K562 (cell line): ENCODE data around the gene SERPINB2. TPM values are rescaled to one million over a fixed set of nuclear protein-coding genes. Genes with fewer than 3 reads are reported as not detected.

Experiments used
- ATAC-seq: fragments of 200-7000 bp; cut with Tn5 transposase; 3 replicates; pipeline ENCODE4 v1.9.1; 2020; ENCODE audit warnings: moderate library complexity
- BruUV-seq: library from RNA; stranded (reverse); fragments of 400-500 nt; replicated peaks from 2 replicates; lab custom pipeline; 2021; lab: Mats Ljungman, UMichigan
- CTCF ChIA-PET: fragments of 300-600 bp; formaldehyde crosslinking; extraction: SDS; loops from one replicate; lab custom pipeline; 2021; ENCODE audit warnings: low intra/inter-chr PET ratio; lab: Yijun Ruan, JAX
- POLR2A ChIA-PET: fragments of 300-600, 350-650 bp; sonication (Branson Sonifier 250); formaldehyde crosslinking; extraction: SDS; loops from one replicate; lab custom pipeline; 2021; ENCODE audit warnings: antibody characterized with exemption, inconsistent platforms; lab: Yijun Ruan, JAX
- DNase-seq, 4 experiments: peaks; one replicate each; pipeline versions ENCODE4 v3.0.0 to v3.0.0-alpha.2; 2011 to 2018; ENCODE audit warnings: low spot score in 3 of 4, mixed read lengths in 3 of 4; ENCODE audit errors: extremely low read depth in 1 of 4
- FAIRE-seq: peaks from 2 replicates; lab custom pipeline; 2011; peaks lifted over from hg19 to GRCh38; lab: Jason Lieb, UNC
- H2AFZ ChIP-seq: 2 replicates; pipeline ENCODE4 v1.6.0; 2011; ENCODE audit warnings: low read depth, low read length, control low read depth, inconsistent platforms
- H3K27ac ChIP-seq: fragments of 200-600 bp; 3 replicates; pipeline ENCODE4 v1.8.0; 2011; ENCODE audit warnings: low read depth, mild to moderate bottlenecking, control low read depth, inconsistent platforms, low read length, moderate library complexity, mixed read lengths; ENCODE audit errors: extremely low read depth
- H3K27me3 ChIP-seq, 2 experiments: fragments of 300-600 bp in 1 of 2; 2 replicates in 1 of 2; 3 replicates in 1 of 2; pipeline versions ENCODE4 v1.6.0 to v1.8.0; 2011; ENCODE audit warnings: inconsistent platforms in 2 of 2, low read length in 2 of 2, mild to moderate bottlenecking in 1 of 2, mixed read lengths in 1 of 2, moderate library complexity in 1 of 2; ENCODE audit not compliant: control insufficient read depth in 2 of 2, insufficient read depth in 2 of 2
- H3K36me3 ChIP-seq: fragments of 300-600 bp; 3 replicates; pipeline ENCODE4 v1.8.0; 2011; ENCODE audit warnings: mild to moderate bottlenecking, low read length, inconsistent platforms; ENCODE audit not compliant: control insufficient read depth, insufficient read depth
- H3K4me1 ChIP-seq, 2 experiments: fragments of 200-600 bp in 1 of 2; replicated peaks in 1 of 2; 2 replicates in 1 of 2; 3 replicates in 1 of 2; pipeline versions ENCODE4 v1.5.1 to v1.8.0; 2011; ENCODE audit warnings: inconsistent platforms in 2 of 2, low read length in 2 of 2, mild to moderate bottlenecking in 1 of 2, mixed read lengths in 1 of 2, moderate library complexity in 1 of 2; ENCODE audit not compliant: control insufficient read depth in 2 of 2, insufficient read depth in 2 of 2
- H3K4me2 ChIP-seq: 2 replicates; pipeline ENCODE4 v1.6.1; 2011; ENCODE audit warnings: low read length, control low read depth, inconsistent platforms, mixed read lengths; ENCODE audit not compliant: insufficient read depth
- H3K4me3 ChIP-seq: fragments of 200-600 bp; sonication (generic), shearing (Covaris generic); 2 replicates; pipeline ENCODE4 v1.5.1; 2016; ENCODE audit warnings: control low read depth, inconsistent platforms
- H3K79me2 ChIP-seq: fragments of 200-600 bp; 3 replicates; pipeline ENCODE4 v1.8.0; 2011; ENCODE audit warnings: low read length, inconsistent platforms; ENCODE audit not compliant: control insufficient read depth, insufficient read depth
- H3K9ac ChIP-seq, 2 experiments: 2 replicates each; pipeline versions ENCODE4 v1.6.0 to v1.6.1; 2011; ENCODE audit warnings: low read depth in 2 of 2, low read length in 2 of 2, control low read depth in 1 of 2, inconsistent platforms in 1 of 2, mild to moderate bottlenecking in 1 of 2, mixed read lengths in 1 of 2; ENCODE audit not compliant: insufficient read depth in 1 of 2
- H3K9me1 ChIP-seq: one replicate; pipeline ENCODE4 v1.6.0; 2011; ENCODE audit warnings: inconsistent platforms, mild to moderate bottlenecking, low read length, moderate library complexity; ENCODE audit not compliant: control insufficient read depth, insufficient read depth
- H3K9me3 ChIP-seq: replicated peaks from 2 replicates; pipeline ENCODE4 v1.5.1; 2011; ENCODE audit warnings: low read depth, low read length, inconsistent platforms; ENCODE audit not compliant: control insufficient read depth, insufficient read depth
- H4K20me1 ChIP-seq: replicated peaks from 2 replicates; pipeline ENCODE4 v1.6.1; 2011; ENCODE audit warnings: low read length, inconsistent platforms, mixed read lengths; ENCODE audit not compliant: control insufficient read depth, insufficient read depth
- CBX3 ChIP-seq, 2 experiments: IDR thresholded peaks; 1 replicate in 1 of 2; 2 replicates in 1 of 2; pipeline ENCODE4 v1.6.1; 2012; ENCODE audit warnings: inconsistent platforms in 2 of 2, low read length in 2 of 2, borderline replicate concordance in 1 of 2, control low read depth in 1 of 2
- ETV5 ChIP-seq: sonication (generic); formaldehyde crosslinking; IDR thresholded peaks from 2 replicates; pipeline ENCODE4 v1.4.0; 2020; ENCODE audit warnings: low read depth, mild to moderate bottlenecking, missing genetic modification reagents
- ETV6 ChIP-seq, 3 experiments: fragments of 150-350 bp in 1 of 3; sonication (generic) in 1 of 3; formaldehyde crosslinking in 1 of 3; IDR thresholded peaks; 2 replicates each; pipeline versions ENCODE4 v1.6.1 to v1.8.0; 2014 to 2022; ENCODE audit warnings: borderline replicate concordance in 2 of 3, low read depth in 2 of 3, antibody characterized with exemption in 1 of 3, low read length in 1 of 3, mild to moderate bottlenecking in 1 of 3, missing genetic modification reagents in 1 of 3
- SFPQ ChIP-seq: fragments of 200-400 bp; formaldehyde crosslinking; IDR thresholded peaks from 2 replicates; pipeline ENCODE4 v1.6.1; 2017; ENCODE audit warnings: mild to moderate bottlenecking, low read depth, low read length, moderate library complexity
- SMC3 ChIP-seq: conservative IDR thresholded peaks from 2 replicates; pipeline ENCODE4 v1.6.1; 2011; ENCODE audit warnings: low read depth, low read length, improper control_type of control experiment; ENCODE audit not compliant: insufficient read depth
- TRIM25 ChIP-seq: fragments of 450-650 bp; IDR thresholded peaks from 2 replicates; pipeline ENCODE4 v1.7.0; 2016; ENCODE audit warnings: borderline replicate concordance
- YBX1 ChIP-seq: fragments of 450-650 bp; IDR thresholded peaks from 2 replicates; pipeline ENCODE4 v1.7.1; 2016; ENCODE audit warnings: mild to moderate bottlenecking
- WGBS: fragments of 100-300 bp; shearing (Covaris generic); methylation state at CpG from one replicate; pipeline ENCODE4 v1.1.6; 2016; ENCODE audit warnings: low coverage, mixed read lengths; ENCODE audit not compliant: insufficient coverage; ENCODE audit errors: missing lambda C conversion rate; 5-methylcytosine and 5-hydroxymethylcytosine counted together
- in situ Hi-C: fragments of 300-500 bp; cut with MboI; formaldehyde crosslinking; loops from 4 replicates; pipeline ENCODE4 v1.15.0; 2018; ENCODE audit warnings: inconsistent platforms, mixed read lengths
- intact Hi-C: fragments of 100-400 bp; cut with micrococcal nuclease; formaldehyde crosslinking; loops from 2 replicates; pipeline ENCODE4 v1.14.2; 2022
- polyA plus RNA-seq, 8 experiments: library from polyadenylated mRNA; depleted of rRNA in 4 of 8; stranded (reverse) in 5 of 8; unstranded in 3 of 8; fragments of >200 nt; fragmentation: Nextera tagmentation in 2 of 8; fragmentation: Illumina TruSeq in 1 of 8; extraction: Ambion mirVana in 2 of 8; extraction: Trizol in 1 of 8; gene quantifications; 2 replicates each; pipeline versions ENCODE4 v1.2.1 to v1.2.3, GENCODE V29; 2011 to 2014; ENCODE audit warnings: inconsistent platforms in 1 of 8, missing spikeins in 1 of 8
- total RNA-seq, 7 experiments: library from RNA; depleted of rRNA in 6 of 7; stranded (reverse); fragments of >200 nt in 6 of 7; fragmentation: Illumina TruSeq in 2 of 7; extraction: Trizol in 2 of 7; gene quantifications; 2 replicates each; pipeline versions ENCODE4 v1.2.1 to v1.2.3, GENCODE V29; 2011 to 2021; ENCODE audit warnings: low replicate concordance in 1 of 7
- TF ChIP-seq, protein P1 (sequence below): sonication (generic); formaldehyde crosslinking; IDR thresholded peaks from 2 replicates; pipeline ENCODE4 v1.8.0; 2022; ENCODE audit warnings: mild to moderate bottlenecking, missing genetic modification reagents
- TF ChIP-seq, protein P2 (sequence below): fragments of 450-650 bp; conservative IDR thresholded peaks from 2 replicates; pipeline ENCODE4 v1.6.1; 2016; ENCODE audit warnings: missing genetic modification characterization, low read depth, mild to moderate bottlenecking, control low read depth, missing compliant biosample characterization

SERPINB2 gene
- total and polyA plus RNA-seq, 9 of the 15 experiments (the other 6 are each of a cell fraction or from before 2014, with no cell fraction given), result 0.03 to 0.13 (median 0.09) TPM; not detected in 5

GRCh38 chr18:63867368-63868125, 20.0 kb upstream of the SERPINB2 start:
- in situ Hi-C loops (no loop called here), intact Hi-C loops (no loop called here)
- Histone ChIP-seq H3K27ac (no peak overlapping the region), H3K9me3 (no peaks in the 10 kb centered on the region), H3K4me1 (no peaks in the 10 kb centered on the region), H2AFZ (no peak overlapping the region), H3K27me3 (no peaks in the 10 kb centered on the region), H3K4me3 (no peak overlapping the region), H3K9me1 (no peaks in the 10 kb centered on the region), H3K36me3 (no peaks in the 10 kb centered on the region), H3K4me2 (no peak overlapping the region), H3K79me2 (no peaks in the 10 kb centered on the region), H3K9ac (no peak overlapping the region), H4K20me1 (no peaks in the 10 kb centered on the region)
- POLR2A ChIA-PET, result no interaction called here
- DNase-seq, result no peak
- FAIRE-seq, result no peak
- TF ChIP-seq YBX1 (no peak), SMC3 (no peak), SFPQ (no peak), TRIM25 (no peak), ETV5 (CRISPR knock-in tag) (no peak), CBX3 (IDR thresholded peaks at IDR 0.05; ENCODE audit: borderline replicate concordance in 1 of 2, low read length in 2 of 2) (no peak), ETV6 (IDR thresholded peaks at IDR 0.05; ENCODE audit: borderline replicate concordance in 1 of 2, low read depth in 2 of 2, low read length in 1 of 2) (no peak), ETV6 (CRISPR knock-in tag; IDR thresholded peaks at IDR 0.05; ENCODE audit: borderline replicate concordance) (no peak)
- TF ChIP-seq, protein P1, sequence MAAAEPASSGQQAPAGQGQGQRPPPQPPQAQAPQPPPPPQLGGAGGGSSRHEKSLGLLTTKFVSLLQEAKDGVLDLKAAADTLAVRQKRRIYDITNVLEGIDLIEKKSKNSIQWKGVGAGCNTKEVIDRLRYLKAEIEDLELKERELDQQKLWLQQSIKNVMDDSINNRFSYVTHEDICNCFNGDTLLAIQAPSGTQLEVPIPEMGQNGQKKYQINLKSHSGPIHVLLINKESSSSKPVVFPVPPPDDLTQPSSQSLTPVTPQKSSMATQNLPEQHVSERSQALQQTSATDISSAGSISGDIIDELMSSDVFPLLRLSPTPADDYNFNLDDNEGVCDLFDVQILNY (CRISPR knock-in tag), result no peak
- TF ChIP-seq, protein P2, sequence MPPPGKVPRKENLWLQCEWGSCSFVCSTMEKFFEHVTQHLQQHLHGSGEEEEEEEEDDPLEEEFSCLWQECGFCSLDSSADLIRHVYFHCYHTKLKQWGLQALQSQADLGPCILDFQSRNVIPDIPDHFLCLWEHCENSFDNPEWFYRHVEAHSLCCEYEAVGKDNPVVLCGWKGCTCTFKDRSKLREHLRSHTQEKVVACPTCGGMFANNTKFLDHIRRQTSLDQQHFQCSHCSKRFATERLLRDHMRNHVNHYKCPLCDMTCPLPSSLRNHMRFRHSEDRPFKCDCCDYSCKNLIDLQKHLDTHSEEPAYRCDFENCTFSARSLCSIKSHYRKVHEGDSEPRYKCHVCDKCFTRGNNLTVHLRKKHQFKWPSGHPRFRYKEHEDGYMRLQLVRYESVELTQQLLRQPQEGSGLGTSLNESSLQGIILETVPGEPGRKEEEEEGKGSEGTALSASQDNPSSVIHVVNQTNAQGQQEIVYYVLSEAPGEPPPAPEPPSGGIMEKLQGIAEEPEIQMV, result no peak
- CTCF ChIA-PET, result no interaction called here
- ATAC-seq, result no peak
- 7% methylated on average over 3 of the region's 3 CpGs for WGBS
- BruUV-seq, result no TSS peak
